Endothelial cell of umbilical vein (primary cell): Measurements from ENCODE around the gene NKAIN4. TPM values are rescaled to one million over a fixed set of nuclear protein-coding genes. Genes with fewer than 3 reads are reported as not detected.

Experiments used
- BruUV-seq: library from RNA; stranded (reverse); fragments of 400-500 nt; replicated peaks from 2 replicates; lab custom pipeline; 2021; lab: Mats Ljungman, UMichigan
- CTCF ChIA-PET: fragments of 300-600, 350-600 bp; sonication (Branson Sonifier 250); formaldehyde crosslinking; loops from one replicate; lab custom pipeline; 2021; ENCODE audit warnings: antibody characterized with exemption, inconsistent platforms; lab: Charles Lee
- POLR2A ChIA-PET: fragments of 300-600, 350-600 bp; sonication (Branson Sonifier 250); formaldehyde crosslinking; loops from one replicate; lab custom pipeline; 2021; ENCODE audit warnings: antibody characterized with exemption, inconsistent platforms; lab: Charles Lee
- DNase-seq: peaks from one replicate; pipeline ENCODE4 v3.0.0-alpha.2; 2011; ENCODE audit warnings: low read depth, low spot score
- FAIRE-seq: peaks from 2 replicates; lab custom pipeline; 2011; peaks lifted over from hg19 to GRCh38; lab: Jason Lieb, UNC
- H2AFZ ChIP-seq: 2 replicates; pipeline ENCODE4 v1.6.0; 2012; ENCODE audit warnings: low read depth, low read length, control low read depth, inconsistent platforms
- H3K27ac ChIP-seq: 2 replicates; pipeline ENCODE4 v1.5.1; 2011; ENCODE audit warnings: low read depth, mild to moderate bottlenecking, control low read depth, low read length, moderate library complexity; ENCODE audit not compliant: insufficient read depth
- H3K27me3 ChIP-seq, 2 experiments: 2 replicates each; pipeline versions ENCODE4 v1.6.0 to v1.6.1; 2011; ENCODE audit warnings: low read length in 2 of 2, mixed read lengths in 1 of 2; ENCODE audit not compliant: control insufficient read depth in 2 of 2, insufficient read depth in 2 of 2
- H3K36me3 ChIP-seq, 2 experiments: 2 replicates in 1 of 2; 3 replicates in 1 of 2; pipeline ENCODE4 v1.5.1; 2011; ENCODE audit warnings: low read length in 2 of 2, mild to moderate bottlenecking in 1 of 2, moderate library complexity in 1 of 2; ENCODE audit not compliant: control insufficient read depth in 2 of 2, insufficient read depth in 2 of 2; ENCODE audit errors: extremely low read depth in 1 of 2
- H3K4me1 ChIP-seq: 3 replicates; pipeline ENCODE4 v1.5.1; 2011; ENCODE audit warnings: mild to moderate bottlenecking, low read length; ENCODE audit not compliant: control insufficient read depth, insufficient read depth; ENCODE audit errors: extremely low read depth
- H3K4me2 ChIP-seq: 2 replicates; pipeline ENCODE4 v1.6.1; 2011; ENCODE audit warnings: low read length, control low read depth, mixed read lengths; ENCODE audit not compliant: insufficient read depth
- H3K4me3 ChIP-seq, 3 experiments: fragments of 200-600 bp in 1 of 3; sonication (generic), shearing (Covaris generic) in 1 of 3; replicated peaks in 1 of 3; 2 replicates each; pipeline ENCODE4 v1.5.1; 2011 to 2016; ENCODE audit warnings: control low read depth in 3 of 3, low read length in 3 of 3, mild to moderate bottlenecking in 2 of 3, inconsistent platforms in 1 of 3, low read depth in 1 of 3, moderate library complexity in 1 of 3; ENCODE audit not compliant: insufficient read depth in 1 of 3
- H3K79me2 ChIP-seq: 2 replicates; pipeline ENCODE4 v1.6.0; 2012; ENCODE audit warnings: low read length, inconsistent platforms; ENCODE audit not compliant: control insufficient read depth, insufficient read depth
- H3K9ac ChIP-seq: replicated peaks from 2 replicates; pipeline ENCODE3; 2011; ENCODE audit warnings: low read length, control low read depth; ENCODE audit not compliant: insufficient read depth; ENCODE audit errors: extremely low read depth
- H3K9me1 ChIP-seq: replicated peaks from 3 replicates; pipeline ENCODE4 v1.6.0; 2011; ENCODE audit warnings: mild to moderate bottlenecking, low read length; ENCODE audit not compliant: control insufficient read depth, insufficient read depth; ENCODE audit errors: extremely low read depth
- H3K9me3 ChIP-seq: replicated peaks from 2 replicates; pipeline ENCODE4 v1.5.1; 2012; ENCODE audit warnings: low read length, inconsistent platforms; ENCODE audit not compliant: control insufficient read depth, insufficient read depth
- H4K20me1 ChIP-seq: replicated peaks from 2 replicates; pipeline ENCODE3; 2011; ENCODE audit warnings: mild to moderate bottlenecking, low read length; ENCODE audit not compliant: control insufficient read depth, insufficient read depth; ENCODE audit errors: extremely low read depth
- EZH2 ChIP-seq: IDR thresholded peaks from 2 replicates; pipeline ENCODE4 v1.6.1; 2012; ENCODE audit warnings: borderline replicate concordance, low read depth, mild to moderate bottlenecking, moderate library complexity, low read length, inconsistent platforms; ENCODE audit not compliant: severe bottlenecking
- FOS ChIP-seq: IDR thresholded peaks from 2 replicates; pipeline ENCODE4 v1.6.1; 2011; ENCODE audit warnings: mild to moderate bottlenecking, low read length, moderate library complexity, borderline replicate concordance; ENCODE audit not compliant: insufficient read depth
- GATA2 ChIP-seq: IDR thresholded peaks from 2 replicates; pipeline ENCODE4 v1.7.0; 2011; ENCODE audit warnings: low read depth, mild to moderate bottlenecking, moderate library complexity, mixed read lengths, low read length; ENCODE audit not compliant: insufficient read length, insufficient read depth
- JUN ChIP-seq: IDR thresholded peaks from 2 replicates; pipeline ENCODE4 v1.6.1; 2011; ENCODE audit warnings: borderline replicate concordance, low read depth; ENCODE audit not compliant: insufficient read length, insufficient read depth
- MYC ChIP-seq: IDR thresholded peaks from one replicate; pipeline ENCODE4 v1.6.1; 2011; ENCODE audit warnings: mild to moderate bottlenecking, low read depth, low read length
- POLR2A ChIP-seq: IDR thresholded peaks from 2 replicates; pipeline ENCODE4 v1.6.1; 2012; ENCODE audit warnings: low read depth, mild to moderate bottlenecking, control low read depth, low read length
- POLR2AphosphoS5 ChIP-seq: IDR thresholded peaks from 2 replicates; pipeline ENCODE4 v1.6.1; 2012; ENCODE audit warnings: low read depth, mild to moderate bottlenecking, control low read depth, low read length, moderate library complexity; ENCODE audit not compliant: insufficient read depth
- dilution Hi-C: fragments of 300-500 bp; cut with MboI; formaldehyde crosslinking; loops from one replicate; pipeline ENCODE4 v1.15.0; 2019; ENCODE audit warnings: low sequenced_read_pairs; ENCODE audit not compliant: extremely low pct_ligation_motif_present
- intact Hi-C: fragments of 100-400 bp; cut with micrococcal nuclease; formaldehyde crosslinking; loops from one replicate; pipeline ENCODE4 v1.10.0; 2022
- polyA plus RNA-seq, 4 experiments: library from polyadenylated mRNA; depleted of rRNA in 3 of 4; stranded (reverse) in 3 of 4; unstranded in 1 of 4; fragments of >200 nt; gene quantifications; 2 replicates each; pipeline versions ENCODE4 v1.2.1 to v1.2.3, GENCODE V29; 2011 to 2012; ENCODE audit warnings: missing spikeins in 1 of 4
- total RNA-seq: library from RNA; stranded (reverse); gene quantifications from 2 replicates; pipeline ENCODE4 v1.2.3, GENCODE V29; 2021
- TF ChIP-seq, protein P1 (sequence below), 2 donors: IDR thresholded peaks; 1 replicate in 1 of 2; 2 replicates in 1 of 2; pipeline ENCODE4 v1.5.1; 2011; ENCODE audit warnings: low read length in 2 of 2, mild to moderate bottlenecking in 2 of 2, moderate library complexity in 2 of 2, control low read depth in 1 of 2, inconsistent platforms in 1 of 2, low read depth in 1 of 2; ENCODE audit not compliant: insufficient read depth in 1 of 2; ENCODE audit errors: extremely low read depth in 1 of 2
- TF ChIP-seq, protein P2 (sequence below): IDR thresholded peaks from 2 replicates; pipeline ENCODE4 v1.6.1; 2011; ENCODE audit not compliant: insufficient read depth, insufficient read length

Gene NKAIN4
- total and polyA plus RNA-seq, 2 donors (not counting 3 experiments of a cell fraction or from before 2014, with no cell fraction given): 0.04 TPM; not detected in 1

DNA sequence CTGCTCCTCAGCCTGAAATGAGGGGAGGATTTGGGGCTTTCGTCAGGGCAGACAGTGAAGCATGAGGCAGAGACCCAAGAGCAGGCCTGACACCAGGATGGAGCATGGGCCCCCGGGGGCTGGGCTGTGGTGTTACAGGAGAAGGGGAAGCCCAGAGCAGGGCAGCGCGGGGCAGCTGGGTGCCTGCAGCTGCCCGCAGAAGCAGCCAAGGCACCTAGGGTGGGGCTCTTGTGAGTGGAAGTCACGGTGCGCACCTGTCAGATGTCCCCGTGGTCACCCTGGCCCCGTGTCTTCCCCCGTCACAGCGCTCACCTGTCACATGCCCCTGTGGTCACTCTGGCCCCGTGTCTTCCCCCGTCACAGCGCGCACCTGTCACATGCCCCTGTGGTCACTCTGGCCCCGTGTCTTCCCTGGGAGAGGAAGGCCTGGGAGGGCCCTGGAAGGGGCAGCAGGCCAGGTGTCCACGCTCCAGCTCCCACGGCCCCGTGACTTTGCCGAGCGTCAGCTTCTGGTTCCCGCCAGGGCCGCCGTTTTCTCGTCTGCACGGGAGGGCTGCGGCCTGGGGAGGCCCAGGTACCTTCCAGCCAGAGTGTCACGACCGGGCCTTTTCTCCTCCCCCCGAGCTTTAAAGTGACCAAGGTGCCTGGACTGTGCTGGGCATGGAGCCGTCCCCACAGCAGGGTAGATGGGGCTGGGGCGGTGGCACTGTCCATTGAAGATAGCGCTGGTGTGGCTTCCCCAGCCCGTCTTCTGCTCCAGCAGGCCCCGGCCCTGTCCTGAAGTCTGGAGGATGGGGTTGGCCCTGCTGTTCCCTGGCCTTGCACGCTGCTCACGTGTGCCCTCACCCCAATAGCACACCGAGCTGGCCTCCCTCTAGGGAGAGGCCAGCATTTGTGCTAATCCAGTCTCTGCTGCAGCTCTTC, 27.7 kb upstream of the NKAIN4 start:
- no peak overlapping the region for H3K9ac ChIP-seq
- DNase-seq (no peak), FAIRE-seq (no peak)
- dilution Hi-C loops: no loop called here
- no peak overlapping the region for H2AFZ ChIP-seq
- POLR2A ChIA-PET: no interaction called here
- H3K27me3 ChIP-seq: no peaks in the 10 kb centered on the region
- CTCF ChIA-PET: interaction anchor here (1.1 to 3.2 kb wide), 4 partner anchors 9 to 61 kb away, joined by 3 to 22 read pairs (median 9); no protein-coding TSS in a partner anchor
- no peak overlapping the region for H3K4me2 ChIP-seq
- no peak overlapping the region for H3K4me3 ChIP-seq
- no TSS peak for BruUV-seq
- intact Hi-C loops: no loop called here
- H3K36me3 ChIP-seq: peaks cover 7 to 61% of the 10 kb centered on the region in 2 experiments
- TF ChIP-seq FOS (no peak), MYC (no peak), EZH2 (no peak), JUN (no peak), POLR2AphosphoS5 (no peak), GATA2 (no peak), POLR2A (no peak)
- TF ChIP-seq, protein P1, sequence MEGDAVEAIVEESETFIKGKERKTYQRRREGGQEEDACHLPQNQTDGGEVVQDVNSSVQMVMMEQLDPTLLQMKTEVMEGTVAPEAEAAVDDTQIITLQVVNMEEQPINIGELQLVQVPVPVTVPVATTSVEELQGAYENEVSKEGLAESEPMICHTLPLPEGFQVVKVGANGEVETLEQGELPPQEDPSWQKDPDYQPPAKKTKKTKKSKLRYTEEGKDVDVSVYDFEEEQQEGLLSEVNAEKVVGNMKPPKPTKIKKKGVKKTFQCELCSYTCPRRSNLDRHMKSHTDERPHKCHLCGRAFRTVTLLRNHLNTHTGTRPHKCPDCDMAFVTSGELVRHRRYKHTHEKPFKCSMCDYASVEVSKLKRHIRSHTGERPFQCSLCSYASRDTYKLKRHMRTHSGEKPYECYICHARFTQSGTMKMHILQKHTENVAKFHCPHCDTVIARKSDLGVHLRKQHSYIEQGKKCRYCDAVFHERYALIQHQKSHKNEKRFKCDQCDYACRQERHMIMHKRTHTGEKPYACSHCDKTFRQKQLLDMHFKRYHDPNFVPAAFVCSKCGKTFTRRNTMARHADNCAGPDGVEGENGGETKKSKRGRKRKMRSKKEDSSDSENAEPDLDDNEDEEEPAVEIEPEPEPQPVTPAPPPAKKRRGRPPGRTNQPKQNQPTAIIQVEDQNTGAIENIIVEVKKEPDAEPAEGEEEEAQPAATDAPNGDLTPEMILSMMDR (IDR thresholded peaks at IDR 0.05; ENCODE audit: extremely low read depth in 1 of 2, insufficient read depth in 1 of 2, low read depth in 1 of 2, low read length in 2 of 2): no peak
- TF ChIP-seq, protein P2, sequence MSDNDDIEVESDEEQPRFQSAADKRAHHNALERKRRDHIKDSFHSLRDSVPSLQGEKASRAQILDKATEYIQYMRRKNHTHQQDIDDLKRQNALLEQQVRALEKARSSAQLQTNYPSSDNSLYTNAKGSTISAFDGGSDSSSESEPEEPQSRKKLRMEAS: no peak
- no peaks in the 10 kb centered on the region for H3K9me3 ChIP-seq
- no peaks in the 10 kb centered on the region for H4K20me1 ChIP-seq
- H3K4me1 ChIP-seq: no peaks in the 10 kb centered on the region
- no peaks in the 10 kb centered on the region for H3K9me1 ChIP-seq
- H3K27ac ChIP-seq: no peak overlapping the region
- H3K79me2 ChIP-seq: peaks cover 5% of the 10 kb centered on the region
